Measurements from ENCODE around the gene HAAO.

GRCh38 chr2:42786561-42787345, 5.6 kb downstream of the HAAO start:
- TF ChIP-seq CTCF (IDR thresholded peaks at IDR 0.05): no peak
- TF ChIP-seq POLR2A (IDR thresholded peaks at IDR 0.05): no peak

Data from right lobe of liver (tissue), 4 donors.